Body of pancreas (tissue), 4 donors: ENCODE measurements around the gene ADIPOQ. TPM values are rescaled to one million over a fixed set of nuclear protein-coding genes. Genes with fewer than 3 reads are reported as not detected.
"Not testable (repeated sequence)": the region's sequence is repeated elsewhere in the genome, so short reads cannot be mapped to it uniquely, and the experiment has no call there.

Source experiments
- ATAC-seq: fragments of 150-250 bp; one replicate; pipeline ENCODE4 v1.9.1; 2016
- DNase-seq, 4 donors: peaks; one replicate each; pipeline ENCODE4 v3.0.0-alpha.2; 2019
- H3K27ac ChIP-seq, 4 donors: fragments of 200-600 bp; sonication (generic); 1 replicate in 3 of 4; 2 replicates in 1 of 4; pipeline versions ENCODE4 v1.5.1 to v1.6.1; 2016 to 2019; ENCODE audit warnings: mild to moderate bottlenecking in 1 of 4, mixed read lengths in 1 of 4, moderate library complexity in 1 of 4
- H3K27me3 ChIP-seq, 2 donors: fragments of 200-600 bp; sonication (generic); one replicate each; pipeline ENCODE4 v1.6.0; 2016; ENCODE audit warnings: mild to moderate bottlenecking in 1 of 2
- H3K36me3 ChIP-seq, 2 donors: fragments of 200-600 bp; sonication (generic); replicated peaks in 1 of 2; 2 replicates each; pipeline ENCODE4 v1.5.1; 2016; ENCODE audit warnings: low read depth in 2 of 2; ENCODE audit not compliant: insufficient read depth in 1 of 2
- H3K4me1 ChIP-seq: fragments of 200-600 bp; sonication (generic); one replicate; pipeline ENCODE4 v1.6.0; 2016
- H3K4me3 ChIP-seq, 2 donors: fragments of 200-600 bp; sonication (generic); 1 replicate in 1 of 2; 2 replicates in 1 of 2; pipeline ENCODE4 v1.5.1; 2016 to 2019
- H3K9me3 ChIP-seq, 3 donors: fragments of 200-600 bp; sonication (generic); 1 replicate in 2 of 3; 2 replicates in 1 of 3; pipeline ENCODE4 v1.5.1; 2016
- CTCF ChIP-seq, 7 experiments: fragments of 450-650 bp in 4 of 7; fragments of 200-600 bp in 3 of 7; sonication (generic) in 3 of 7; IDR thresholded peaks; one replicate each; pipeline ENCODE4 v1.5.1; 2016 to 2019; ENCODE audit warnings: antibody characterized with exemption in 7 of 7
- POLR2A ChIP-seq, 3 donors: fragments of 450-650 bp; IDR thresholded peaks; one replicate each; pipeline ENCODE4 v1.6.1; 2016; ENCODE audit warnings: antibody characterized with exemption in 3 of 3, mild to moderate bottlenecking in 2 of 3
- WGBS, 2 donors: methylation state at CpG; one replicate each; pipeline ENCODE4 v1.1.5; 2017; 5-methylcytosine and 5-hydroxymethylcytosine counted together
- intact Hi-C: fragments of 100-400 bp; cut with DNase I; formaldehyde crosslinking; loops from one replicate; pipeline ENCODE4 v1.15.1; 2023
- total RNA-seq, 2 donors: library from RNA; depleted of rRNA; stranded (reverse); fragments of >200 nt; gene quantifications; one replicate each; pipeline ENCODE4 v1.1.0, GENCODE V29; 2016

ADIPOQ gene
- total RNA-seq, 2 donors from 2014 or later = 10.9 to 188 TPM

DNA sequence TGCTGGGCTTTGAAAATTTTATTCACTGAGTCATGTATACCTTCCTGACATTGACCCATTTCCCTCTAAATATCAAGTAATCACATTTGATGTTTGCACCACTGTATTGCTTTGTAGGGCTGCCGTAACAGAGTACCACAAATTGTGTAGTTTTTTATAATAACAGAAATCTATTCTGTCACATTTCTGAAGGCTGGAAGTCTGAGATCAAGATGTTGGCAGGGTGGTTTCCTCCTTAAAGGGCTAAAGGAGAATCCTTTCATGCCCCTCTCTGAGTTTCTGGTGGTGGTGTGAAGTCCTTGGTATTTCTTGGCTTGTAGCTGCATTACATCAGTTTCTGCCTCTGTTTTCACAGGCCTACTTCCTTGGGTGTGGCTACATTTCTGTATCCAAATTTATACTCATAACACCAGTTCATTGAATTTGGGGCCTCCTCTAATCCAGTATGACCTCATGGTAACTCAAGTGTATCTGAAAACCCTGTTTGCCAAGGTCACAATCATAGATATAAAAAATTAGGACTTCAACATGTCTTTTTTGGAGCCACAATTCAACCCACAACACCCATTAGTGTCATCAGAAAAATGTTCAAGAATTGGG, 58.7 kb downstream of the ADIPOQ start:
- no peaks in the 10 kb centered on the region for H3K36me3 ChIP-seq
- H3K4me1 ChIP-seq = no peaks in the 10 kb centered on the region
- DNase-seq (no peak), ATAC-seq (no peak)
- no peak overlapping the region for H3K27ac ChIP-seq
- WGBS, 2 donors = 71 to 91% methylated on average over 1 of the region's 1 CpG
- H3K27me3 ChIP-seq = no peaks in the 10 kb centered on the region
- TF ChIP-seq POLR2A (IDR thresholded peaks at IDR 0.05) = no peak
- no peak for TF ChIP-seq CTCF (IDR thresholded peaks at IDR 0.05)
- no peak overlapping the region for H3K4me3 ChIP-seq
- H3K9me3 ChIP-seq = no peaks in the 10 kb centered on the region
- intact Hi-C loops = no loop called here

DNA sequence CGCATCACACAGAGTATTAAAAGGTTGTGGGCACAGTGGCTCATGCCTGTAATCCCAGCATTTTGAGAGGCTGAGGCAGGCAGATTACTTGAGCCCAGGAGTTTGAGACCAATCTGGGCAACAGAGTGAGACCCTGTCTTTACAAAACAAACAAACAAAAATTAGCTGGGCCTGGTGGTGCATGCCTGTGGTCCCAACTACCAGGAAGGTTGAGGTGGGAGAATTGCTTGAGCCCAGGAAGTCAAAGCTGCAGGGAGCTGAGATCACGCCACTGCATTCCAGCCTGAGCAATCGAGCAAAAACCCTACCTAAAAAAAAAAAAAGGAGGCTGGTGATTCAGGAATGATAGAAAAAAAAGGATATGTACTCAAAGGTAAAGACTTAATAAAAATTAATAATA, 59.6 kb downstream of the ADIPOQ start:
- H3K36me3 ChIP-seq = no peaks in the 10 kb centered on the region
- H3K9me3 ChIP-seq = no peaks in the 10 kb centered on the region
- no peak for DNase-seq
- no peak overlapping the region for H3K27ac ChIP-seq
- H3K4me3 ChIP-seq = no peak overlapping the region
- TF ChIP-seq POLR2A (IDR thresholded peaks at IDR 0.05) = no peak
- no peak for TF ChIP-seq CTCF (IDR thresholded peaks at IDR 0.05)
- ATAC-seq = no peak
- intact Hi-C loops = no loop called here
- no peaks in the 10 kb centered on the region for H3K4me1 ChIP-seq
- H3K27me3 ChIP-seq = no peaks in the 10 kb centered on the region
- WGBS, 2 donors = 55 to 57% methylated on average over 3 of the region's 3 CpGs

DNA sequence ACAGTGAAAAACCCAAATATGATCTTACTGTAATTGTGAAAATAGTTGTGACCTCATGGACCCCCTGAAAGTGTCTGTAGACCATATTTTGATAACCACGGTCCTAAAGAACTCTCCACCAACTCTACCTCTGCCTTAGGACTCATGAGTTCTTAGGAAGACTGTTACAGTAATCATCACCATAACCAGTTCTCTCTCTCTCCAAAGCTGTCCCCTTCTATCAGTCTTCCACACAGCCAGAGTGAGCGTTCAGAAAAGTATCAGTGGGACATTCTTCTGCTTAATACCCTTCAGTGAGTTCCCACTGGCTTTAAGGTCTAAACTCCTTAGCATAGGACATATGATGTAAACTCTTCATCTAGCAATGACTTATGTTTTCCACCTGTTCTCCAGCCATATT, 60.2 kb downstream of the ADIPOQ start:
- no peak for DNase-seq
- Histone ChIP-seq H3K4me3 (no peak overlapping the region), H3K27ac (no peak overlapping the region), H3K27me3 (no peaks in the 10 kb centered on the region), H3K36me3 (no peaks in the 10 kb centered on the region), H3K9me3 (no peaks in the 10 kb centered on the region), H3K4me1 (no peaks in the 10 kb centered on the region)
- intact Hi-C loops = no loop called here
- WGBS, 2 donors = 68 to 81% methylated on average over 2 of the region's 2 CpGs
- no peak for TF ChIP-seq POLR2A (IDR thresholded peaks at IDR 0.05)
- no peak for TF ChIP-seq CTCF (IDR thresholded peaks at IDR 0.05)
- no peak for ATAC-seq

DNA sequence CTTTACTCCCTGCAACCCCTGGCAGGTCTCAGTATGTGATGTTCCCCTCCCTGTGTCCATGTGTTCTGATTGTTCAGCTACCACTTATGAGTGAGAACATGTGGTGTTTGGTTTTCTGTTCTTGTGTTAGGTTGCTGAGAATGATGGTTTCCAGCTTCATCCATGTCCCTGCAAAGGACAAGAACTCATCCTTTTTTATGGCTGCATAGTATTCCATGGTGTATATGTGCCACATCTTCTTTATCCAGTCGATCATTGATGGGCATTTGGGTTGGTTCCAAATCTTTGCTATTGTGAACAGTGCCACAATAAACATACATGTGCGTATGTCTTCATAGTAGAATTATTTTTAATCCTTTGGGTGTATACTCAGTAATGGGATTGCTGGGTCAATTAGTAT, 61.2 kb downstream of the ADIPOQ start:
- DNase-seq, H3K27ac ChIP-seq, H3K4me3 ChIP-seq, H3K36me3 ChIP-seq, H3K27me3 ChIP-seq, H3K4me1 ChIP-seq, intact Hi-C loops, H3K9me3 ChIP-seq, ATAC-seq: not testable (repeated sequence)
- WGBS, 2 donors = 63 to 75% methylated on average over 2 of the region's 2 CpGs

- intact Hi-C loops, H3K9me3 ChIP-seq, H3K4me1 ChIP-seq, H3K4me3 ChIP-seq, ATAC-seq, H3K27me3 ChIP-seq, H3K36me3 ChIP-seq, H3K27ac ChIP-seq, DNase-seq: not testable (repeated sequence)
- 51 to 60% methylated on average over 3 of the region's 3 CpGs for WGBS, 2 donors
Measured at GRCh38 chr3:186907075-186907474, 64.6 kb downstream of the ADIPOQ start.

Other genes starting within 250 kb of the ADIPOQ start
- gene AHSG, start 229.7 kb upstream of the ADIPOQ start, total RNA-seq = not detected
- not detected for gene FETUB, start 202.3 kb upstream of the ADIPOQ start, total RNA-seq
- gene HRG, start 176.7 kb upstream of the ADIPOQ start, total RNA-seq = not detected
- gene KNG1, start 125.4 kb upstream of the ADIPOQ start, total RNA-seq = not detected
- gene EIF4A2, start 59.1 kb upstream of the ADIPOQ start, total RNA-seq = 100 to 1,000 TPM; 222 to 424 TPM
- gene RFC4, start 36.2 kb upstream of the ADIPOQ start, total RNA-seq = 10 to 100 TPM in 1 of 2 donors, 1 to 10 TPM in 1; 6.6 to 14.5 TPM
- gene ST6GAL1, start 87.8 kb downstream of the ADIPOQ start, total RNA-seq = 10 to 100 TPM; 10.2 to 12.2 TPM